Stimulated activated CD4-positive, alpha-beta T cell treated with anti-CD3 and anti-CD28 coated beads, Interleukin-1b, Interleukin-23, amount 100 ng/mL, for 24 hours (primary cell): Measurements from ENCODE around the gene PTPRT.

Experiments used
- DNase-seq, 4 experiments: peaks; one replicate each; pipeline ENCODE4 v3.0.0-alpha.2; 2020; ENCODE audit warnings: low read depth in 4 of 4, low spot score in 1 of 4

The PTPRT gene

DNA sequence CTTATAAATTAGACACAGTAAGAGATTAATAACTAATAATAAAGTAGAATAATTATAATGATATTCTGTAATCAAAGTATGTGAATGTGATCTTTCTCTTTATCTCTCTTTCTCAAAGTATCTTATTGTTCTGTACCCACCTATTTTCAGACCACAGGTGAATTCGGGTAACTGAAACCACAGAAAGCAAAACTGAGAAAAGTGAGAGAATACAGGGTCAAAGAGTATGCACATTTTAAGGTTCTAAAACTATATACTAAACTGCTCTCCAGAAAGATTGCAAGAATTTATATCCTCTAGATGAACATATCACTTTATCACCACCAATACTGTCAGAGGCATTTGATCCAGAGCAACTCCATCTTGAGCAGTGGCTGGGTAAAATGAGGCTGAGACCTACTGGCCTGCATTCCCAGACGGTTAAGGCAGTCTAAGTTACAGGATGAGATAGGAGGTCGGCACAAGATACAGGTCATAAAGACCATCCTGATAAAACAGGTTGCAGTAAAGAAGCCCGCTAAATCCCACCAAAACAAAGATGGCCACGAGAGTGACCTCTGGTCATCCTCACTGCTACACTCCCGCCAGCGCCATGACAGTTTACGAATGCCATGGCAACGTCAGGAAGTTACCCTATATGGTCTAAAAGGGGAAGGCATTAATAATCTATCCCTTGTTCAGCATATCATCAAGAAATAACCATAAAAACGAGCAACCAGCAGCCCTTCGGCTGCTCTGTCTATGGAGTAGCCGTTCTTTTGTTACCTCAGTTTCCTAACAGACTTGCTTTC is 211.3 kb downstream of the PTPRT start:
- no peak for DNase-seq

DNA sequence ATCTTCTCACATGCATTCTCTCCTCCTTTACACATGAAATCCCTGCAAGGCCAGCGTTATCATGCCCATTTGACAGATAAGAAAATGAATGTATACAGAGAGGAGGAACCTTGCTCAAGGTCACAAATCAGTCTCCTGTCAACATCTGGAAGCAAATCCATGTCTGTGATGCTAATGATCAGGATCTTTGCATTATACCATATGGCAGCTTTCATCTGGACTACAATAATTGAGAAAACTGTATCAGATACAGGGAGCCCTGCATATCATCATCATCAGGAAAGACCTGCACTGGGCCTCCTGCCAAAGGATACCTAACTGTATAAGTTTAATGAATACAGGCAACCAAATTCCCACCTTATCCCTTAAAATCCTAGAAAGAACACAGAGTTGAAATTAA is 213.7 kb downstream of the PTPRT start:
- DNase-seq, result no peak

DNA sequence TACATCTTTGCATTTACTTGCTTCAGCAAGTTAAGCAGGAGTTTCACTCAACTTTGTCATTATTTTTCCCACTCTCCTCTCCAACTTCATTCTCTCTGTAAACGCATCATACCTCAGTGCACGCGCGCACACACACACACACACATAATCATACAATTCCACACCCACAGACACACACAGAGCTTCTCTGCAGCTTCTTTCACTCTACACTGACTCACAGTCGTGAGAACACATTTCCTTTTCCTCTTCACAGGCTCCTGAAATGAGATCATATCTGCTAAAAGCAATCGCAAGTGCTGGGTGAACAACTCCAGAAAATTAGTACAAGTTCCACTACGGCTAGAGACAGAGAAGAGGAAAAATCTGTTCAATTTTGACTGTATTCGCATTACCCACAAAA is 215.4 kb downstream of the PTPRT start:
- no peak for DNase-seq

GRCh38 chr20:42972591-42972990 is 217.1 kb downstream of the PTPRT start:
- no peak for DNase-seq

GRCh38 chr20:42968746-42969145 is 221.0 kb downstream of the PTPRT start:
- DNase-seq, result no peak

DNA sequence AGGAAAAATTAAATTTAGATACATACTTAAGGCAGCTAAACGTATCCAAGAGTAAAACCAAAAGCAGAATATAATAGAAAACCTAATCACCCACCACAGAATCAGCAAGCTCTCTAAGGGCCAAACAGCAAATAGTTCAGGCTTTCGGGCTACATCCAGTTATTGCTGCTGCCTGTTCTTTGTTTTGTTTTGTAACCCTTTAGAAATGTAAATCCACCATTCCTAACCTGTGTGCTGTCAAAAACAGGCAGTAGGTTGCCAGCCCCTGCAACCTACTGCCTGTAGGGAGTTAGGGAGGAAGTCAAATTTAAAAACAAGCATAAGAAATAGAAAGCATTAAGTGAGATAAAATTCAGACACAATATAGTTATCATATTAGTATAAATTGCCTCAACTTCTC is 225.9 kb downstream of the PTPRT start:
- no peak for DNase-seq

DNA sequence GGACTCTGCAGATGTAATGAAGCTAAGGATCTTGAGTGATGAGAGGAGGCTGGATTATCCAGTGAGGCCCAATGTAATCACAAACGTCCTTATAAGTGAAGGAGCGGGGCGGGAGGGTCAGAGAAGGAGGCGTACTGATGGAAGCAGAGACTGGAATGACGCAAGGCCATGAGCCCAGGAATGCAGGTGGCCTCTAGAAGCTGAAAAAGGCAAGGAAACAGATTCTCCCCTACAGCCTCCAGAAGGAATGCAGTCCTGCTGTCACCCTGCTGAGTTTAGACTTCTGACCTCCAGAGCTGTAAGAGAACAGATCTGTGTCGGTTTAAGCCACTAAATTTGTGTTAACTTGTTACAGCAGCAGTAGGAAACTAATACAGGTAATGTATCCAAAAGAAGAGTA is 227.9 kb downstream of the PTPRT start:
- no peak for DNase-seq

GRCh38 chr20:42959996-42960395 is 229.7 kb downstream of the PTPRT start:
- DNase-seq, result no peak

- DNase-seq, result no peak
These were observed 231.2 kb downstream of the PTPRT start for GRCh38 chr20:42958367-42959069.

- no peak for DNase-seq
These were observed 232.0 kb downstream of the PTPRT start for GRCh38 chr20:42957704-42958095.

DNA sequence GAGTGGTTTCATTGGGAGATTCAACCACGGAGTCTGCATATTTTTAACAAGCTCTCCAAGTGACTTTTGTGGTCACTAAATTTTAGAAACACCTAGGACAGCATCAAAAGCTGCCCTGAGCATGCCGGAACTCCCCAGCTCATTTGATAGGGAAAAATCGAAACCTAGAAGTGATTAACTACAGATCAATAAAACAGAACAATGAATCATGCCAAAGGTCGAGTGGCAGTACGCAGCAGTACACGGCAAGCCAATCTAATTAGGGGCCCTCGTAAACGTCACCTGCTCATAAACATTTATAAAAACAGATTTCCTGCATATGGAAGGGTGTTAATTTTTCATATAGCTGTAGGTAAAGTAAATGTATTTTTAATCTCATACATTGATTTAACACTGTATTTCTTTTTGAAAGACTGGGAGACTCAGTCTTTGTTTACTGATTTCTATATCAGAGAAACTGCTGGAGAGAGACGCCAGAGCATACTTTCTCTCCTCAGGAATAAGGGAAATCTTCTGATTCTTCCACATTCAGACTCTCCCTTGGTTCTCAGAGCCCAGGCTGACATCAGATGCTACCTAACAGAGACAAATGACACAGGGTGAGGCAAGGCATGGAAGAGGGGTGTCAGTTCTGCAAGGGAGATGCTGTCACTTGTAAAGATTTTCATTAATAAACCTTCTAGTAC is 232.5 kb downstream of the PTPRT start:
- no peak for DNase-seq

DNA sequence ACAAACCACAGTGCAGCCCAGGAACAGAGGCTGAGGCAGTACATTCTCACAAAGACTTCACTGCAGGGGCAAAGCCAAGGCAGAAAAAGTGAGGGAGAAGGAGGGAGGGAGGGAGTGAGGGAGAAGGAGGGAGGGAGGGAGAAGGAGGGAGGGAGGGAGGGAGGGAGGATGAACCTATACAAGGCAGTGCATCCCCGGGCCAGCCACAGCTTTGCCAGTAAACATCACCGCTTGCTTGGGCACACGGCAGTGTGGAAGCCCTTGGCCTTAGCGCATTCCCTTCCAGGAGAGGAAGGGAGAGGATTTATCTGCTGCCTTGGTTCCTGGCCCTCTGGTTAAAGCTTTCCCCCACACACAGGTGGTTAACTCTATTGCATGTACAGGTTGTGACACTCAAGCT is 234.0 kb downstream of the PTPRT start:
- no peak for DNase-seq

DNA sequence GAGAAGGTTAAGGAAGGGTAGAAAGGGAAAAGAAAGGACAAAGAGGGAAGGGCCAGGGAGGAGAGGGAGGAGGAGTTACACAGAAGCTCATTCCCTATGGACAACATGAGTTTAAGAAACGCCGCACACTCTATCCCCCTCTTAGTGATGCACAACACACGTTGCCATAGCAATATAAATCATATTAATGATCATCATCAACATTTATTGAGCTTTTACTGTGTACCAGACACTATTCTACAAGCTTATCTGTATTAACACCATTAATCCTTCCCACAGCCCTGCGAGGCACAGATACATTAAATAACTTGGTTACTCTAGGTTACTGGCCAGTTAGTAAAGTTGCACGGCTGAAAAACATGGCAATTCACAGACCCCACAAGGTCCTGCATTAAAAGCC is 234.8 kb downstream of the PTPRT start:
- DNase-seq, result no peak

- DNase-seq, result no peak
These were observed 239.8 kb downstream of the PTPRT start for GRCh38 chr20:42949950-42950349.

- no peak for DNase-seq
These were observed 244.3 kb downstream of the PTPRT start for GRCh38 chr20:42945234-42945994.

- DNase-seq, result no peak
These were observed 248.1 kb downstream of the PTPRT start for GRCh38 chr20:42941629-42942028.

- no peak for DNase-seq
These were observed 251.1 kb downstream of the PTPRT start for GRCh38 chr20:42938441-42939205.

DNA sequence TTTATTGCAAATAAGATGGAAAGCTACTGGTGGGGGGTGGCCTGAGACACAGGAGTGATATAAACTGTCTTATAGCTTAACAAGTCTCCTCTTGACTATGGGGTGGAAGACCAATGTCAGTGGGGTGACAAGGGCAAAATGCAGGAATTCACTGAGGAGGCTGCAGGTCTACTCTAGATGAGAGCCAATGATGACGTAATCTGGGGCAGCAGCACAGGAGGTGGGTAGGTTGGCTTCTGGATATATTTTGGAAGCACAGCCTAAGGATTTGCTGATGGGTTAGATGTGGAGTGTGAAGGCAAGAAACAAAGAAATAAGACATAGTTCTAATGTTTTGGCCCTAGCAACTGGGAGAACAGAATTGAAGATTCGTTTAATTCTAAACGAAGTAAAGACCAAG is 253.2 kb downstream of the PTPRT start:
- no peak for DNase-seq

GRCh38 chr20:42924215-42924614 is 265.5 kb downstream of the PTPRT start:
- DNase-seq, result no peak

- no peak for DNase-seq
These were observed 266.3 kb downstream of the PTPRT start for GRCh38 chr20:42923348-42923918.
